ENCODE measurements around the gene FASTKD1. TPM values are rescaled to one million over a fixed set of nuclear protein-coding genes. Genes with fewer than 3 reads are reported as not detected.
"Not testable (repeated sequence)": the region's sequence is repeated elsewhere in the genome, so short reads cannot be mapped to it uniquely, and the experiment has no call there.

Gene FASTKD1
- total RNA-seq, 1 donor from 2014 or later = 13.3 TPM

- H3K4me3 ChIP-seq (ENCODE audit: low read depth, low read length) = no peak overlapping the region
- TF ChIP-seq CTCF (IDR thresholded peaks at IDR 0.05; ENCODE audit: insufficient read depth, low read length, poor library complexity, severe bottlenecking) = no peak
- H3K27me3 ChIP-seq (ENCODE audit: control insufficient read depth, insufficient read depth, low read length) = no peaks in the 10 kb centered on the region
- H3K36me3 ChIP-seq (ENCODE audit: control insufficient read depth, insufficient read depth, low read length) = no peaks in the 10 kb centered on the region
- no peak for DNase-seq (ENCODE audit: low read depth)
Measured at GRCh38 chr2:169565686-169566085, 8.0 kb downstream of the FASTKD1 start.

GRCh38 chr2:169562519-169562918 is 11.1 kb downstream of the FASTKD1 start:
- no peak for TF ChIP-seq CTCF (IDR thresholded peaks at IDR 0.05; ENCODE audit: insufficient read depth, low read length, poor library complexity, severe bottlenecking)
- DNase-seq (ENCODE audit: low read depth) = no peak
- Histone ChIP-seq H3K27me3 (ENCODE audit: control insufficient read depth, insufficient read depth, low read length) (no peaks in the 10 kb centered on the region), H3K4me3 (ENCODE audit: low read depth, low read length) (no peak overlapping the region), H3K36me3 (ENCODE audit: control insufficient read depth, insufficient read depth, low read length) (no peaks in the 10 kb centered on the region)

GRCh38 chr2:169562084-169562483 is 11.6 kb downstream of the FASTKD1 start:
- H3K27me3 ChIP-seq (ENCODE audit: control insufficient read depth, insufficient read depth, low read length); DNase-seq (ENCODE audit: low read depth); H3K36me3 ChIP-seq (ENCODE audit: control insufficient read depth, insufficient read depth, low read length); H3K4me3 ChIP-seq (ENCODE audit: low read depth, low read length): not testable (repeated sequence)

- TF ChIP-seq CTCF (IDR thresholded peaks at IDR 0.05; ENCODE audit: insufficient read depth, low read length, poor library complexity, severe bottlenecking) = no peak
- Histone ChIP-seq H3K27me3 (ENCODE audit: control insufficient read depth, insufficient read depth, low read length) (no peaks in the 10 kb centered on the region), H3K4me3 (ENCODE audit: low read depth, low read length) (no peak overlapping the region), H3K36me3 (ENCODE audit: control insufficient read depth, insufficient read depth, low read length) (no peaks in the 10 kb centered on the region)
- no peak for DNase-seq (ENCODE audit: low read depth)
Measured at GRCh38 chr2:169561364-169561763, 12.3 kb downstream of the FASTKD1 start.

GRCh38 chr2:169546756-169547155 is 26.9 kb downstream of the FASTKD1 start:
- no peak for DNase-seq (ENCODE audit: low read depth)
- Histone ChIP-seq H3K4me3 (ENCODE audit: low read depth, low read length) (no peak overlapping the region), H3K27me3 (ENCODE audit: control insufficient read depth, insufficient read depth, low read length) (no peaks in the 10 kb centered on the region), H3K36me3 (ENCODE audit: control insufficient read depth, insufficient read depth, low read length) (no peaks in the 10 kb centered on the region)
- no peak for TF ChIP-seq CTCF (IDR thresholded peaks at IDR 0.05; ENCODE audit: insufficient read depth, low read length, poor library complexity, severe bottlenecking)

- no peaks in the 10 kb centered on the region for H3K27me3 ChIP-seq (ENCODE audit: control insufficient read depth, insufficient read depth, low read length)
- no peak for DNase-seq (ENCODE audit: low read depth)
- no peak overlapping the region for H3K4me3 ChIP-seq (ENCODE audit: low read depth, low read length)
- no peak for TF ChIP-seq CTCF (IDR thresholded peaks at IDR 0.05; ENCODE audit: insufficient read depth, low read length, poor library complexity, severe bottlenecking)
- no peaks in the 10 kb centered on the region for H3K36me3 ChIP-seq (ENCODE audit: control insufficient read depth, insufficient read depth, low read length)
Measured at GRCh38 chr2:169542433-169542832, 31.2 kb downstream of the FASTKD1 start.
